Choroid plexus epithelial cell (primary cell): Measurements from ENCODE around the gene BICRA.

Experiments used
- DNase-seq: peaks from one replicate; pipeline ENCODE4 v3.0.0-alpha.2; 2010; ENCODE audit warnings: low read depth
- H3K4me3 ChIP-seq: 2 replicates; pipeline ENCODE4 v1.5.1; 2011; ENCODE audit warnings: low read depth, mild to moderate bottlenecking, control low read depth, low read length, moderate library complexity
- TF ChIP-seq, protein P1 (sequence below): conservative IDR thresholded peaks from 2 replicates; pipeline ENCODE4 v1.5.1; 2011; ENCODE audit warnings: low read depth, mild to moderate bottlenecking, control low read depth, inconsistent platforms, low read length, moderate library complexity

The BICRA gene

DNA sequence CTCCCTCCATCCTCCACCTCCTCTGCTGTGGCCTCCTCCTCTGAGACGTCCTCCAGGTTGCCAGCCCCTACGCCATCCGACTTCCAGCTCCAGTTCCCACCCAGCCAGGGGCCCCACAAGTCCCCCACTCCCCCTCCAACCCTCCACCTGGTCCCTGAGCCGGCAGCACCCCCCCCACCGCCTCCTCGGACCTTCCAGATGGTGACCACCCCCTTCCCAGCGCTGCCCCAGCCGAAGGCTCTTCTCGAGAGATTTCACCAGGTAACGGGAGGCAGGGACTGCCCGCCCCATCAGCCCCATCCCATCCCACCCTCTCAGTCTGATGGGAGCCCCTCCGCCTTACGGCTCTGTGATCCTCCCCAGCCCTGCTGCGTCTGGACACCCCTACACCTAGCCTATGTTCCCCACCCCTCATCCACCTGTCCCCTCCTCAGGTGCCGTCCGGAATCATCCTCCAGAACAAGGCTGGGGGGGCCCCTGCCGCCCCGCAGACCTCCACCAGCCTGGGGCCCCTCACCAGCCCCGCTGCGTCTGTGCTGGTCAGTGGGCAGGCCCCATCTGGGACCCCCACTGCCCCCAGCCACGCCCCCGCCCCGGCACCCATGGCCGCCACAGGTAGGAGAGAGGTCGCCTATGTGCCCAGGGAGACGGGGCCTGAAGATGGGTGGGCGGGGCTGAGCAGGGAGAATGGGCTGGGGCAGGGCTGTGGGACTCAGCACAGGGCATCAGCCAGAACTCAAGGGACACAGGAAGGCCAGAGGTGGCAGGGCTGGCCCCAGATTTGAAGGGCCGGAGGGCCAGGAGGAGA lies 85.7 kb downstream of the BICRA start:
- H3K4me3 ChIP-seq = no peak overlapping the region
- DNase-seq = no peak
- TF ChIP-seq, protein P1, sequence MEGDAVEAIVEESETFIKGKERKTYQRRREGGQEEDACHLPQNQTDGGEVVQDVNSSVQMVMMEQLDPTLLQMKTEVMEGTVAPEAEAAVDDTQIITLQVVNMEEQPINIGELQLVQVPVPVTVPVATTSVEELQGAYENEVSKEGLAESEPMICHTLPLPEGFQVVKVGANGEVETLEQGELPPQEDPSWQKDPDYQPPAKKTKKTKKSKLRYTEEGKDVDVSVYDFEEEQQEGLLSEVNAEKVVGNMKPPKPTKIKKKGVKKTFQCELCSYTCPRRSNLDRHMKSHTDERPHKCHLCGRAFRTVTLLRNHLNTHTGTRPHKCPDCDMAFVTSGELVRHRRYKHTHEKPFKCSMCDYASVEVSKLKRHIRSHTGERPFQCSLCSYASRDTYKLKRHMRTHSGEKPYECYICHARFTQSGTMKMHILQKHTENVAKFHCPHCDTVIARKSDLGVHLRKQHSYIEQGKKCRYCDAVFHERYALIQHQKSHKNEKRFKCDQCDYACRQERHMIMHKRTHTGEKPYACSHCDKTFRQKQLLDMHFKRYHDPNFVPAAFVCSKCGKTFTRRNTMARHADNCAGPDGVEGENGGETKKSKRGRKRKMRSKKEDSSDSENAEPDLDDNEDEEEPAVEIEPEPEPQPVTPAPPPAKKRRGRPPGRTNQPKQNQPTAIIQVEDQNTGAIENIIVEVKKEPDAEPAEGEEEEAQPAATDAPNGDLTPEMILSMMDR = no peak

DNA sequence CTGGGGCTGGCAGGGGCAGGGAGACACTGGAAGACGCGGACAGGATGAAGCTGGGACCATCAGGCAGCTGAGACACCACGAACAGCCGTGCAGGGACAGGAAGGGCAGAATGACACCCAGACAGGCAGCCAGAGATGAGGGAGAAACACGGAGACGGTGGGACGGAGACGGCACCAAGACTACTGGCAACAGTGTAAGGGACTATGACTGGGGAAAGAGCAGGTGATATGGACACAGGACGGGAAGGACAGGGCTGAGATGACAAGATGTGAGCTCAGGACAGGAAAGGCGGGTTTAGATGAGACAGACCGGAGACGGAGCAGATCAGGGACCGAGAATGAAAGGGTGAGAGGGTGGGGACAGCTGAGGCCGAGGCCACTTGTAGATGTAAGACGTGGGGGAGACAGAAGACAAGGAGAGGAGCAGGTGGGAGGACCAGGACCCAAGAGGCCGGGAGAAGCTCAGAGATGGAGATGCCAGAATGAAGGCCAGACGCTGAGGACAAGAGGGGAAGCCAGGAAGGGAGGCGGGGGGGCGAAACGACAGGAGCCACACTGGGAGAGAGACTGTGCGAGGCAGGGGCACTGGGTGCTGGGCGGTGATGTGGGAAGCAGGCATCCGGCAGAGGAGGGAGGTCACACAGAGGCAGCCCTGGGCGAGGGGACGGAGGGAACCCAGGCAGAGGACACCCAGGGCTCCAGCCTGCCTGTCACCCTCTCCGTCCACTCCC lies 86.8 kb downstream of the BICRA start:
- no peak for DNase-seq
- no peak overlapping the region for H3K4me3 ChIP-seq
- TF ChIP-seq, protein P1 = no peak

DNA sequence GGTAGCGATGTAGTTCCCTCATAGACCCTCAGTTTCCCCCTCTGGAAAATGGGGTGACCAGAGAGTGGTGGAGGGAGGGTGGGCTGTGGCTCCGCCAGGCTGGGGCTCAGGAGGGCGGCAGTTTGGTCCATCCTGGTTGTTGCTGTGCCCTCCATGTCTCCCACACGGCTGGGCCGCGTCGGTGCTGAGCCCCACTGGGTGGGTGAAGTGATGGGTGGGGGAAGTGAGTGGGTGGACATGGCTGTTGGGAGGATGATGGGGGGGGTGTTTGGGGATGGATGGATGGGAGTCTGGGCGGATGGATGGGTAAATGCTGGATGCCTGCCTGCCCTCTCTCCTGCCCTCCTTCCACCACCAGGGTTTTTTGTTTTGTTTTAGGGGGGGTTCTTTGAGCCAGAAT lies 87.7 kb downstream of the BICRA start:
- TF ChIP-seq, protein P1 = no peak
- no peak for DNase-seq
- H3K4me3 ChIP-seq = no peak overlapping the region

DNA sequence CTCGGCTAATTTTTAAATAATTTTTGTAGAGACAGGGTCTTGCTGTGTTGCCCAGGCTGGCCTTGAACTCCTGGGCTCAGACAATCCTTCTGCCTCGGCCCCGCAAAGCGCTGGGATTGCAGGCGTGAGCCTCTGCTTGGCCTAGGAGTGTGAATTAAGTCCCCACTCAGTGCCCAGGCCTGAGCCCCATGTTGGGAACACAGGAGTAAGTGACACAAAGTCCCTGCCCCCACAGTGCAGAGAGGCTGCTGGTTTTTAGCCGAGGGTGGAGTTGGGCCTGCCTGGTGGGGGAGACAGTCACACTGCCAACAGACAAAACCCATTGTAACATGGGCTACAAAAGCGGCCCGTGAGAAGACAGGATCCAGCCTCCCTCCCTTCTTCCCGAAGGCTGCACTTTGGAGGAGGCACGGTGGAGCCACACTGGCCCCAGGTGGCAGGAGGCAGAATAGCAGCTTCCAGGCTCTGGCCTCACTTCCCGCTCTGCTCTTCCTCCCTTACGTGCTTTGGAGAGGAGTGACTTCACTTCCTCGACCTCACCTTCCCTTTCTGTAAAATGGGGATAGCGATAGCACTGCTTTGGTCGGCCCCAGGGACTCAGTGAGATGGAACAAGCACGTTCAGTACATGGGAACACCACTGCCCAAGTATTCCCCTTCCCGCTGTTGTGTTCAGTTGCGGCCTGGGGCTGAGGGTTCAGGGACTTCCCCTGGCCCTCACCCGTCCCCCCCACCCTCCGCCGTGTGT lies 89.1 kb downstream of the BICRA start:
- peak; percentile 90 for DNase-seq
- no peak overlapping the region for H3K4me3 ChIP-seq

DNA sequence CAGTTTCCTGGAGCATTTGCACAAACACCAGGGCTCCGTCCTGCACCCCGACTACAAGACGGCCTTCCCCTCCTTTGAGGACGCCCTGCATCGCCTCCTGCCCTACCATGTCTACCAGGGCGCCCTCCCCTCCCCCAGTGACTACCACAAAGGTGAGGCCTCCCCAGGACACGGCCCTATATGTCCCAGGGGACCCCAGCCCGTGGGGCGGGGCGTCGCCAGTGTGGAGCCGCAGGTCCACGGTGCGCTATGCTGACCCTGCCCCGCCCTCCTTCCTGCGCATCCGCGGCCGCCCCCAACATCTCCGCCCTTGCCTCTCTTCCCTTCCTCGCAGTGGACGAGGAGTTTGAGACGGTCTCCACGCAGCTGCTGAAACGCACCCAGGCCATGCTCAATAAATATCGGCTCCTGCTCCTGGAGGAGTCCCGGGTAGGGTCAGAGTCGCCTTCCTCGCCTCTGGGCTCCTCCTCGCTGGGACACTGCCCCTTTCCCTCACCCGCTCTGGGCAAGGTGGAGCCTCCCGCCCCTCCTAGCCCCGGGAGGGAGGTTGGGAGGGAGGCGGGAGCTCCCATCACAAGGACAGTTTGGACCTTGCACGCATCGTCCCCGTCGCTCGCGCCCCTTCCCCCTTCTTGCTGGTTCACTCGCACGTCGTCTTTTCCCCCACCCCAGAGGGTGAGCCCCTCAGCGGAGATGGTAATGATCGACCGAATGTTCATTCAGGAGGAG lies 89.9 kb downstream of the BICRA start:
- H3K4me3 ChIP-seq = no peak overlapping the region
- TF ChIP-seq, protein P1 = no peak
- DNase-seq = no peak

More for the DNA sequence above, 89.1 kb downstream of the BICRA start:
- TF ChIP-seq, protein P1 = peak; percentile 100

DNA sequence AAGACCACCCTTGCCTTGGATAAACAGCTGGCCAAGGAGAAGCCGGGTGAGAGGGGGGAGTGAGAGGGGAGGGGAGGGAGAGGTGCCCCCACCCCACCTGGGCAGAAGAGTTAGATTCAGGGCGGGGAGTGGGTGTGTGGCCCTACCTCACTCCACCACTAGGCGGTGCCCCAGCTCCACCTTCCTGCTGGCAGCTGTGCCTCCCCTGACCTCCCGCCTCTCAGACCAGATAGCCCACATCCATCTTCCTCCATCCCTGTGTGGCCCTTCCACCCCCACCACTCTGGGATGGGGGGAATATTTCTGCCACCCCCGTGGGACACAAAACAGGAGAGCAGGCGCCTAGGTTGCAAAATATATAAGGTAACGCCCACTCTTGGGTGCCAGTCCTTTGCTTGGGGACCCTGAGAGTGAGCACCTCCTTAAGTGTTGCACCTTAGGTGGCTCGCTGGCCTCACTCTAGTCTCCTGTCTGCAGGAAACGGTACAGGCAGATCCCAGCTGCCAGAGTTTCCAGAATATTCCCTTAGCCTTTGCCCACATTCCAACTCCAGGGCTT lies 90.5 kb downstream of the BICRA start:
- peak; percentile 56 for DNase-seq
- TF ChIP-seq, protein P1 = peak; percentile 82
- H3K4me3 ChIP-seq = no peak overlapping the region
